ENCODE measurements around the gene TMPRSS5. TPM values are rescaled to one million over a fixed set of nuclear protein-coding genes. Genes with fewer than 3 reads are reported as not detected.

The TMPRSS5 gene
- total RNA-seq, 1 donor from 2014 or later: 6.5 TPM

DNA sequence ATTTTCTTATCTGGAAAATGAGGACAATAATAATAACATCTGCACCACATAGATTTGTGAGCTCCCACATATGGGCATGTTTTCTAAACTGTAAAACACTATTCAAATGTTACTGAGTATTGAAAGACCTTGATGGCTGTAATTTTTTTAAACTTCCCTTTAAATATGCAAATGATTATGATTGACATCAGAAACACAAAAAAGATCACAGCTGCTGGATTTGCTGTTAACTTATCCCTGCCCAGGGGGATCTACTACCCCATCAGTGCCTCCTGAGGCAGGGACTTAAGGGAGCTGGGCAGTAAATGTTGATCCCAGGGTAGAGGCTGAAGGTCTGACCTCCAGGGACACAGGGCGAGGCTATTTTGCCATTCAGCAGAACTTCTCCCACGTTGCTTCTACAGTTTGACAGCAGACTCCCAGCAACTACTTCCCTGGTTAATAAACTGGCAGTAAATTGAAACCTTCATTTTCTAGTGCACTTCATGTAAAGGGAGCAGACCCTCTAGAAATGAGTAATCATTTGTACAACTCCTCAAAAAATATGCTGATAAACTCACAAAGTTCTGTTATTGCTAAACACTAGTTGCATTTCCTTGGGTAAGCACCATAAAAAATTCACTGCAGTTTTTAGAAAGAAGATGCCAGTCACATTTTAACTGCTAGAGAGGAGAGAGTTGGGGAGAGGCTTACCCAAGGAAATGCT, 20.3 kb downstream of the TMPRSS5 start:
- H3K27ac Mint-ChIP-seq (ENCODE audit: unreplicated experiment): no peak overlapping the region
- no peak for DNase-seq (ENCODE audit: low read depth, low spot score)
- no peaks in the 10 kb centered on the region for H3K9me3 Mint-ChIP-seq
- TF ChIP-seq CTCF (conservative IDR thresholded peaks at IDR 0.05): no peak
- peaks cover 8% of the 10 kb centered on the region for H3K4me1 Mint-ChIP-seq
- no peaks in the 10 kb centered on the region for H3K36me3 Mint-ChIP-seq (ENCODE audit: low read depth)
- H3K27me3 Mint-ChIP-seq (ENCODE audit: low read depth): no peaks in the 10 kb centered on the region
- H3K4me3 Mint-ChIP-seq: no peak overlapping the region

DNA sequence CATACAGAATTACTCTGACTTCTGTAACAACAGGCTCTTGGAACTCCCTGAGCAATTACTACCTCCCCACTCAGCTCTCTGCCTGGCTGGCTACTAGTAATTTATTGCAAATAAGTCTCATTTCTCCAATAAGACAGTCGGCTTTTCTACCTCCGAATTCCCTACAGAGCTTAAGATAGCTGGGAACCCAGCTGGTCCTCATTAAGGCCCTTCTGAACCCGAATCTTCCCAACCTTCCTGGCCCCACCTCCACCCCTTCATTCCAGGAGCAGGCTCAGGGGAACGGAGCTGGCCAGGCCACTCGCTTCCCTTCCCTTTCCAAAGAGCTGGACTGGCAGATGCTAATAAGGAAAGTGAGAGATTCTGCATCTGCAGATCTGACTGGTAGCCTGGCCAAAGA, 21.6 kb downstream of the TMPRSS5 start:
- H3K27ac Mint-ChIP-seq (ENCODE audit: unreplicated experiment): no peak overlapping the region
- DNase-seq (ENCODE audit: low read depth, low spot score): no peak
- TF ChIP-seq CTCF (conservative IDR thresholded peaks at IDR 0.05): no peak
- no peak overlapping the region for H3K4me3 Mint-ChIP-seq
- H3K27me3 Mint-ChIP-seq (ENCODE audit: low read depth): no peaks in the 10 kb centered on the region
- no peaks in the 10 kb centered on the region for H3K9me3 Mint-ChIP-seq
- H3K36me3 Mint-ChIP-seq (ENCODE audit: low read depth): no peaks in the 10 kb centered on the region
- H3K4me1 Mint-ChIP-seq: peaks cover 8% of the 10 kb centered on the region

- Mint-ChIP-seq H3K4me1 (peaks cover 8% of the 10 kb centered on the region), H3K4me3 (no peak overlapping the region), H3K36me3 (ENCODE audit: low read depth) (no peaks in the 10 kb centered on the region), H3K27ac (ENCODE audit: unreplicated experiment) (no peak overlapping the region), H3K9me3 (no peaks in the 10 kb centered on the region), H3K27me3 (ENCODE audit: low read depth) (no peaks in the 10 kb centered on the region)
- no peak for TF ChIP-seq CTCF (conservative IDR thresholded peaks at IDR 0.05)
- no peak for DNase-seq (ENCODE audit: low read depth, low spot score)
Measured at GRCh38 chr11:113683481-113684046, 22.5 kb downstream of the TMPRSS5 start.

DNA sequence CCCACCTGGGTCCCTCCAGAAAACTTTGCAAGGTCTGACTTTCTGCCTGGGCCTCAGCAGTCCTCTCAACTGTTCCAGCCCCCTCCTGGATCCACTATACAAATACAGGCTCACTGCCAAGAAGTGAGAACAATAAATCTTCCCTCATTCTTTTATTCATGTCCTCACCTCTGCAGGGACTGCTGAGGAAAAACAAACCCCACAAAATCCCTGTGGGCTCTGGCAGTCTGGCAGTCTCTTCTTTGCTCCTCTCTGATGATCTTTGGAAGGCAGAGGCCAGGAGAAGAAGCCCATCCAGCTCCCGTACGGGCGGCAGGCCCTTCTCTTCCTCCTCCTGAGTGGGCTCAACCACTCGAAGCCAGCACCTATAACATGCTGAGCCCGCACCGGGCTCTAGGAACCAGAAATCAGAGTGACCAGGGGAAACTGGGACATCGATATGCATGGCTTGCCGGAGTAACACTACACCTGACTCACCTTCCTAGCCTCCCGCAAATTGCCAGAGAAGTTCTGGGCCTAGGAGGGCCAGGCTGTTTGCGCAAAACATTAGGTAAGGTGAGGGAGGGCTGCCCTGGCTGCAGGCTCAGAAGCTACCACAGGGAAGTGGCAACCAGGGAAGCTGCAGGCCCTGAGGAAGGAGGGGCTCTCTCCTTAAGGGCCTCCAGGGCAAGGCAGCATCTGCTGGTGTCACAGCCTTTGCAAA, 24.2 kb downstream of the TMPRSS5 start:
- no peak overlapping the region for H3K27ac Mint-ChIP-seq (ENCODE audit: unreplicated experiment)

DNA sequence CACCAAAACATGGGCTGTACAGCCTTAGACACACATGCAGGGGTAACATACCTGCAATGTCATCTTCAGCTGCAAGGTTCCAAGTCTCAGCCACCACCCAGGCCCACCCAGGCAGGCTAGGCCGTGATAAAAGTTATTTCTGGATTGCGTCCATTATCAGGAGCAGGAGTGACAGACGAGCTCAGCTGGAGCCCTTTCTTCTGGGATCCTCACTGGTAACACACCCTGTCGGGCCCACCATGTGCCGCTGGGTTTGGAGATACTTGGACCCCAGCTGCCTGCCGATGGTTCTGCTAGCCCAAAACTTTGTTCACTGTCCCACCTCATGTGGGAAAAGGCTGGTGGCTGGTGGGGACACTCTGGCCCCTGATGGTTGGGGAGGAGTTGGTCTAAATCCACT, 24.8 kb downstream of the TMPRSS5 start:
- no peaks in the 10 kb centered on the region for H3K27me3 Mint-ChIP-seq (ENCODE audit: low read depth)
- H3K36me3 Mint-ChIP-seq (ENCODE audit: low read depth): no peaks in the 10 kb centered on the region
- no peak overlapping the region for H3K4me3 Mint-ChIP-seq
- H3K9me3 Mint-ChIP-seq: no peaks in the 10 kb centered on the region
- no peak for DNase-seq (ENCODE audit: low read depth, low spot score)
- H3K27ac Mint-ChIP-seq (ENCODE audit: unreplicated experiment): no peak overlapping the region
- no peak for TF ChIP-seq CTCF (conservative IDR thresholded peaks at IDR 0.05)
- peaks cover 8% of the 10 kb centered on the region for H3K4me1 Mint-ChIP-seq

More for the DNA sequence above, 24.2 kb downstream of the TMPRSS5 start:
- Mint-ChIP-seq H3K4me3 (no peak overlapping the region), H3K9me3 (no peaks in the 10 kb centered on the region), H3K4me1 (peaks cover 8% of the 10 kb centered on the region), H3K36me3 (ENCODE audit: low read depth) (no peaks in the 10 kb centered on the region), H3K27me3 (ENCODE audit: low read depth) (no peaks in the 10 kb centered on the region)
- no peak for TF ChIP-seq CTCF (conservative IDR thresholded peaks at IDR 0.05)
- no peak for DNase-seq (ENCODE audit: low read depth, low spot score)

Measured in neural crest cell (in vitro differentiated cells).